K562 (cell line): ENCODE data around the gene DSCAM. TPM values are rescaled to one million over a fixed set of nuclear protein-coding genes. Genes with fewer than 3 reads are reported as not detected.

Experiments
- ATAC-seq: fragments of 200-7000 bp; cut with Tn5 transposase; 3 replicates; pipeline ENCODE4 v1.9.1; 2020; ENCODE audit warnings: moderate library complexity
- BruUV-seq: library from RNA; stranded (reverse); fragments of 400-500 nt; replicated peaks from 2 replicates; lab custom pipeline; 2021; lab: Mats Ljungman, UMichigan
- CTCF ChIA-PET: fragments of 300-600 bp; formaldehyde crosslinking; extraction: SDS; loops from one replicate; lab custom pipeline; 2021; ENCODE audit warnings: low intra/inter-chr PET ratio; lab: Yijun Ruan, JAX
- POLR2A ChIA-PET: fragments of 300-600, 350-650 bp; sonication (Branson Sonifier 250); formaldehyde crosslinking; extraction: SDS; loops from one replicate; lab custom pipeline; 2021; ENCODE audit warnings: antibody characterized with exemption, inconsistent platforms; lab: Yijun Ruan, JAX
- DNase-seq, 4 experiments: peaks; one replicate each; pipeline versions ENCODE4 v3.0.0 to v3.0.0-alpha.2; 2011 to 2018; ENCODE audit warnings: low spot score in 3 of 4, mixed read lengths in 3 of 4; ENCODE audit errors: extremely low read depth in 1 of 4
- FAIRE-seq: peaks from 2 replicates; lab custom pipeline; 2011; peaks lifted over from hg19 to GRCh38; lab: Jason Lieb, UNC
- H2AFZ ChIP-seq: 2 replicates; pipeline ENCODE4 v1.6.0; 2011; ENCODE audit warnings: low read depth, low read length, control low read depth, inconsistent platforms
- H3K27ac ChIP-seq: fragments of 200-600 bp; 3 replicates; pipeline ENCODE4 v1.8.0; 2011; ENCODE audit warnings: low read depth, mild to moderate bottlenecking, control low read depth, inconsistent platforms, low read length, moderate library complexity, mixed read lengths; ENCODE audit errors: extremely low read depth
- H3K27me3 ChIP-seq, 2 experiments: fragments of 300-600 bp in 1 of 2; 2 replicates in 1 of 2; 3 replicates in 1 of 2; pipeline versions ENCODE4 v1.6.0 to v1.8.0; 2011; ENCODE audit warnings: inconsistent platforms in 2 of 2, low read length in 2 of 2, mild to moderate bottlenecking in 1 of 2, mixed read lengths in 1 of 2, moderate library complexity in 1 of 2; ENCODE audit not compliant: control insufficient read depth in 2 of 2, insufficient read depth in 2 of 2
- H3K36me3 ChIP-seq: fragments of 300-600 bp; 3 replicates; pipeline ENCODE4 v1.8.0; 2011; ENCODE audit warnings: mild to moderate bottlenecking, low read length, inconsistent platforms; ENCODE audit not compliant: control insufficient read depth, insufficient read depth
- H3K4me1 ChIP-seq, 2 experiments: fragments of 200-600 bp in 1 of 2; replicated peaks in 1 of 2; 2 replicates in 1 of 2; 3 replicates in 1 of 2; pipeline versions ENCODE4 v1.5.1 to v1.8.0; 2011; ENCODE audit warnings: inconsistent platforms in 2 of 2, low read length in 2 of 2, mild to moderate bottlenecking in 1 of 2, mixed read lengths in 1 of 2, moderate library complexity in 1 of 2; ENCODE audit not compliant: control insufficient read depth in 2 of 2, insufficient read depth in 2 of 2
- H3K4me2 ChIP-seq: 2 replicates; pipeline ENCODE4 v1.6.1; 2011; ENCODE audit warnings: low read length, control low read depth, inconsistent platforms, mixed read lengths; ENCODE audit not compliant: insufficient read depth
- H3K4me3 ChIP-seq: fragments of 200-600 bp; sonication (generic), shearing (Covaris generic); 2 replicates; pipeline ENCODE4 v1.5.1; 2016; ENCODE audit warnings: control low read depth, inconsistent platforms
- H3K79me2 ChIP-seq: fragments of 200-600 bp; 3 replicates; pipeline ENCODE4 v1.8.0; 2011; ENCODE audit warnings: low read length, inconsistent platforms; ENCODE audit not compliant: control insufficient read depth, insufficient read depth
- H3K9ac ChIP-seq, 2 experiments: 2 replicates each; pipeline versions ENCODE4 v1.6.0 to v1.6.1; 2011; ENCODE audit warnings: low read depth in 2 of 2, low read length in 2 of 2, control low read depth in 1 of 2, inconsistent platforms in 1 of 2, mild to moderate bottlenecking in 1 of 2, mixed read lengths in 1 of 2; ENCODE audit not compliant: insufficient read depth in 1 of 2
- H3K9me1 ChIP-seq: one replicate; pipeline ENCODE4 v1.6.0; 2011; ENCODE audit warnings: inconsistent platforms, mild to moderate bottlenecking, low read length, moderate library complexity; ENCODE audit not compliant: control insufficient read depth, insufficient read depth
- H3K9me3 ChIP-seq: replicated peaks from 2 replicates; pipeline ENCODE4 v1.5.1; 2011; ENCODE audit warnings: low read depth, low read length, inconsistent platforms; ENCODE audit not compliant: control insufficient read depth, insufficient read depth
- H4K20me1 ChIP-seq: replicated peaks from 2 replicates; pipeline ENCODE4 v1.6.1; 2011; ENCODE audit warnings: low read length, inconsistent platforms, mixed read lengths; ENCODE audit not compliant: control insufficient read depth, insufficient read depth
- CBX2 ChIP-seq: fragments of 200-600 bp; sonication (generic); IDR thresholded peaks from one replicate; pipeline ENCODE4 v1.6.1; 2012; ENCODE audit warnings: mild to moderate bottlenecking, low read length, inconsistent platforms; ENCODE audit not compliant: insufficient read depth, poor library complexity, severe bottlenecking
- CGGBP1 ChIP-seq: fragments of 250-450 bp; sonication (Bioruptor Pico); IDR thresholded peaks from 2 replicates; pipeline ENCODE4 v1.9.0; 2021; ENCODE audit warnings: mild to moderate bottlenecking
- EHMT2 ChIP-seq: fragments of 450-650 bp; IDR thresholded peaks from 2 replicates; pipeline ENCODE4 v1.6.1; 2018; ENCODE audit warnings: antibody characterized with exemption
- FOXA1 ChIP-seq: fragments of 450-650 bp; IDR thresholded peaks from 2 replicates; pipeline ENCODE4 v1.6.1; 2016; ENCODE audit warnings: mild to moderate bottlenecking, borderline replicate concordance
- GABPB2 ChIP-seq: fragments of 250-450 bp; sonication (Bioruptor Pico); conservative IDR thresholded peaks from 2 replicates; pipeline ENCODE4 v1.5.1; 2021; ENCODE audit warnings: mild to moderate bottlenecking
- KLF1 ChIP-seq: fragments of 450-650 bp; IDR thresholded peaks from 2 replicates; pipeline ENCODE4 v1.6.1; 2016; ENCODE audit warnings: missing genetic modification characterization, missing compliant biosample characterization
- MBD2 ChIP-seq: sonication (generic); IDR thresholded peaks from 2 replicates; pipeline ENCODE4 v1.6.1; 2016; ENCODE audit warnings: low read depth, borderline replicate concordance
- MITF ChIP-seq: IDR thresholded peaks from 2 replicates; pipeline ENCODE4 v1.6.1; 2014; ENCODE audit warnings: antibody characterized with exemption
- PCBP1 ChIP-seq: fragments of 200-400 bp; formaldehyde crosslinking; IDR thresholded peaks from 2 replicates; pipeline ENCODE4 v1.6.1; 2018; ENCODE audit warnings: mild to moderate bottlenecking, low read depth, low read length; ENCODE audit not compliant: poor library complexity, severe bottlenecking
- RB1 ChIP-seq: fragments of 450-650 bp; IDR thresholded peaks from 2 replicates; pipeline ENCODE4 v1.6.1; 2017; ENCODE audit warnings: low read depth, mild to moderate bottlenecking
- ZKSCAN8 ChIP-seq: fragments of 200-800 bp; sonication (Bioruptor generic); IDR thresholded peaks from 2 replicates; pipeline ENCODE4 v1.6.1; 2016; ENCODE audit warnings: missing genetic modification characterization, missing compliant biosample characterization
- ZNF140 ChIP-seq: fragments of 250-450 bp; sonication (Bioruptor Pico); IDR thresholded peaks from 2 replicates; pipeline ENCODE4 v1.8.0; 2021; ENCODE audit warnings: moderate library complexity, mild to moderate bottlenecking, inconsistent platforms
- ZNF282 ChIP-seq: sonication (generic); formaldehyde crosslinking; IDR thresholded peaks from 2 replicates; pipeline ENCODE4 v1.8.1; 2023; ENCODE audit warnings: missing genetic modification reagents
- ZNF79 ChIP-seq: fragments of 250-450 bp; sonication (Bioruptor Pico); IDR thresholded peaks from 2 replicates; pipeline ENCODE4 v1.4.0; 2020; ENCODE audit warnings: low read depth, mild to moderate bottlenecking, moderate library complexity
- WGBS: fragments of 100-300 bp; shearing (Covaris generic); methylation state at CpG from one replicate; pipeline ENCODE4 v1.1.6; 2016; ENCODE audit warnings: low coverage, mixed read lengths; ENCODE audit not compliant: insufficient coverage; ENCODE audit errors: missing lambda C conversion rate; 5-methylcytosine and 5-hydroxymethylcytosine counted together
- in situ Hi-C: fragments of 300-500 bp; cut with MboI; formaldehyde crosslinking; loops from 4 replicates; pipeline ENCODE4 v1.15.0; 2018; ENCODE audit warnings: inconsistent platforms, mixed read lengths
- intact Hi-C: fragments of 100-400 bp; cut with micrococcal nuclease; formaldehyde crosslinking; loops from 2 replicates; pipeline ENCODE4 v1.14.2; 2022
- polyA plus RNA-seq, 8 experiments: library from polyadenylated mRNA; depleted of rRNA in 4 of 8; stranded (reverse) in 5 of 8; unstranded in 3 of 8; fragments of >200 nt; fragmentation: Nextera tagmentation in 2 of 8; fragmentation: Illumina TruSeq in 1 of 8; extraction: Ambion mirVana in 2 of 8; extraction: Trizol in 1 of 8; gene quantifications; 2 replicates each; pipeline versions ENCODE4 v1.2.1 to v1.2.3, GENCODE V29; 2011 to 2014; ENCODE audit warnings: inconsistent platforms in 1 of 8, missing spikeins in 1 of 8
- total RNA-seq, 7 experiments: library from RNA; depleted of rRNA in 6 of 7; stranded (reverse); fragments of >200 nt in 6 of 7; fragmentation: Illumina TruSeq in 2 of 7; extraction: Trizol in 2 of 7; gene quantifications; 2 replicates each; pipeline versions ENCODE4 v1.2.1 to v1.2.3, GENCODE V29; 2011 to 2021; ENCODE audit warnings: low replicate concordance in 1 of 7

The DSCAM gene
- total and polyA plus RNA-seq, 9 of the 15 experiments (the other 6 are each of a cell fraction or from before 2014, with no cell fraction given) = not detected

GRCh38 chr21:40852563-40852962, 5.6 kb upstream of the DSCAM start:
- FAIRE-seq = no peak
- Histone ChIP-seq H3K9me3 (no peaks in the 10 kb centered on the region), H3K4me2 (no peak overlapping the region), H3K27ac (no peak overlapping the region), H3K9ac (no peak overlapping the region), H4K20me1 (no peaks in the 10 kb centered on the region), H3K79me2 (no peaks in the 10 kb centered on the region), H3K9me1 (no peaks in the 10 kb centered on the region), H2AFZ (no peak overlapping the region), H3K4me3 (no peak overlapping the region), H3K4me1 (no peaks in the 10 kb centered on the region), H3K27me3 (no peaks in the 10 kb centered on the region), H3K36me3 (no peaks in the 10 kb centered on the region)
- intact Hi-C loops (no loop called here), in situ Hi-C loops (no loop called here)
- ChIA-PET POLR2A (no interaction called here), CTCF (no interaction called here)
- no peak for ATAC-seq
- WGBS = 1% methylated on average over 5 of the region's 5 CpGs
- no TSS peak for BruUV-seq
- TF ChIP-seq ZKSCAN8 (no peak), KLF1 (tag) (no peak), RB1 (no peak), MITF (no peak), ZNF282 (CRISPR knock-in tag) (no peak)
- no peak for DNase-seq

- ChIA-PET POLR2A (no interaction called here), CTCF (no interaction called here)
- Histone ChIP-seq H4K20me1 (no peaks in the 10 kb centered on the region), H3K9ac (no peak overlapping the region), H3K9me1 (no peaks in the 10 kb centered on the region), H3K4me1 (no peaks in the 10 kb centered on the region), H3K36me3 (no peaks in the 10 kb centered on the region), H3K4me3 (no peak overlapping the region), H3K79me2 (no peaks in the 10 kb centered on the region), H3K4me2 (no peak overlapping the region), H3K9me3 (no peaks in the 10 kb centered on the region), H2AFZ (no peak overlapping the region), H3K27ac (no peak overlapping the region), H3K27me3 (no peaks in the 10 kb centered on the region)
- FAIRE-seq = no peak
- DNase-seq = no peak
- ATAC-seq = no peak
- intact Hi-C loops (no loop called here), in situ Hi-C loops (no loop called here)
- BruUV-seq = no TSS peak
- 0% methylated on average over 2 of the region's 2 CpGs for WGBS
- TF ChIP-seq EHMT2 (no peak), MBD2 (no peak), CBX2 (no peak), ZNF79 (no peak), FOXA1 (no peak), GABPB2 (CRISPR knock-in tag) (no peak), PCBP1 (no peak), ZNF140 (CRISPR knock-in tag) (no peak), CGGBP1 (CRISPR knock-in tag) (no peak)
These were observed 4.8 kb upstream of the DSCAM start for GRCh38 chr21:40851749-40852148.
